Measurements from ENCODE around the gene SLIT3. TPM values are rescaled to one million over a fixed set of nuclear protein-coding genes. Genes with fewer than 3 reads are reported as not detected.

SLIT3 gene
- total and polyA plus RNA-seq, 2 experiments from 2014 or later: 0.59 to 0.71 TPM

DNA sequence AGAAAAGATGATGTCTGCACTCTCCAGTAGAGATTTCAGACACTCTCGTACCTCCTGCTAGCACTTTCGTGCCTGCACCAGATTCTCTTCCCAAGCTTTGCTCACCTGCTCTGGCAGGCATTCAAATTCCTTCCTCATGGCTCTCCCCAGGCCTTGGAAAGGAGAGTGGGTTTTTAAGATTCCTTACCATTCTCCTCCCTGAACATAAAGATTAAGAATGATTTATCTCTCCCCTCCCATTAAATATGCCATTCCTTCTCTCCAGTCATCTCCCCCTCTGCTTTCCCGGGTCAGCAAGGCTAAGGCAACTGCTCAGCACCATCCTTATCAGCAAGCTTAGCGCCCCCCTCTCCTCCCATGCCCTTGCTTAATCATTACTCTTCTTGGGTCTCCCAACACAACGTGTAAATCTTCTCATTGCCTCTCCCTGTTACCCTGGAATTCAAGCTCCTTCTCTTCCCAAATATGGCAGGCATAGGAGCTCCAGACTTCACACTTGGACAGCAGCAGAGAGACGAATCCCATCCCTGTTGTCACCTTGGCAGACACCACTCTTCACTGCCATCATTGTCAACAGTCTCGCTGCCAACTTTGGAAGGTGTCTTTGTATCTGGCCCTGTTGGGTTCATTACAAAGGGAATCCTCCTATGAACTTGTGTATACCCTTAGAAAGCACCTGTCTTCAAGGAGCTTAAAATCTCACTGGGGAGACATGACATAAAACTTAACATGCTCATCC lies 332.9 kb downstream of the SLIT3 start:
- H3K27me3 Mint-ChIP-seq (ENCODE audit: insufficient read depth, low read depth, poor library complexity): peaks cover 2% of the 10 kb centered on the region
- no peaks in the 10 kb centered on the region for H3F3A ChIP-seq (replicated peaks; ENCODE audit: low read depth)
- peaks cover 5% of the 10 kb centered on the region; the same call in 1 of the 2 replicates for H3K9me2 ChIP-seq (ENCODE audit: insufficient read depth)
- H3K36me3 ChIP-seq (ENCODE audit: insufficient read depth): no peaks in the 10 kb centered on the region
- no peak for DNase-seq (ENCODE audit: low spot score)
- H3K79me2 ChIP-seq (replicated peaks; ENCODE audit: insufficient read depth): no peaks in the 10 kb centered on the region
- no peak overlapping the region for H3K27ac ChIP-seq (ENCODE audit: low read depth)
- H3K4me1 ChIP-seq (ENCODE audit: insufficient read depth): no peaks in the 10 kb centered on the region
- no peak overlapping the region for H3K4me2 ChIP-seq
- no peak for TF ChIP-seq REST (IDR thresholded peaks at IDR 0.05; ENCODE audit: unreplicated experiment)
- no peak for TF ChIP-seq ZNF462 (CRISPR knock-in tag; IDR thresholded peaks at IDR 0.05)
- TF ChIP-seq ZNF114 (CRISPR knock-in tag; IDR thresholded peaks at IDR 0.05): no peak
- TF ChIP-seq CREB1 (CRISPR knock-in tag; IDR thresholded peaks at IDR 0.05; ENCODE audit: low read depth): no peak
- no peak for TF ChIP-seq POLR2AphosphoS5 (IDR thresholded peaks at IDR 0.05; ENCODE audit: low read depth)
- TF ChIP-seq, protein P1, sequence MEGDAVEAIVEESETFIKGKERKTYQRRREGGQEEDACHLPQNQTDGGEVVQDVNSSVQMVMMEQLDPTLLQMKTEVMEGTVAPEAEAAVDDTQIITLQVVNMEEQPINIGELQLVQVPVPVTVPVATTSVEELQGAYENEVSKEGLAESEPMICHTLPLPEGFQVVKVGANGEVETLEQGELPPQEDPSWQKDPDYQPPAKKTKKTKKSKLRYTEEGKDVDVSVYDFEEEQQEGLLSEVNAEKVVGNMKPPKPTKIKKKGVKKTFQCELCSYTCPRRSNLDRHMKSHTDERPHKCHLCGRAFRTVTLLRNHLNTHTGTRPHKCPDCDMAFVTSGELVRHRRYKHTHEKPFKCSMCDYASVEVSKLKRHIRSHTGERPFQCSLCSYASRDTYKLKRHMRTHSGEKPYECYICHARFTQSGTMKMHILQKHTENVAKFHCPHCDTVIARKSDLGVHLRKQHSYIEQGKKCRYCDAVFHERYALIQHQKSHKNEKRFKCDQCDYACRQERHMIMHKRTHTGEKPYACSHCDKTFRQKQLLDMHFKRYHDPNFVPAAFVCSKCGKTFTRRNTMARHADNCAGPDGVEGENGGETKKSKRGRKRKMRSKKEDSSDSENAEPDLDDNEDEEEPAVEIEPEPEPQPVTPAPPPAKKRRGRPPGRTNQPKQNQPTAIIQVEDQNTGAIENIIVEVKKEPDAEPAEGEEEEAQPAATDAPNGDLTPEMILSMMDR (conservative IDR thresholded peaks at IDR 0.05; ENCODE audit: low read depth in 2 of 2): no peak
- TF ChIP-seq STAT1 (IDR thresholded peaks at IDR 0.05; ENCODE audit: unreplicated experiment): no peak
- no peak for TF ChIP-seq JUNB (IDR thresholded peaks at IDR 0.05; ENCODE audit: unreplicated experiment)
- no peaks in the 10 kb centered on the region for H4K20me1 ChIP-seq (replicated peaks; ENCODE audit: insufficient read depth)
- ATAC-seq: no peak
- H3K27ac Mint-ChIP-seq: no peak overlapping the region
- H3K9me3 Mint-ChIP-seq: no peaks in the 10 kb centered on the region
- peaks cover 4% of the 10 kb centered on the region; the same call in 1 of the 3 replicates for H3K4me1 Mint-ChIP-seq
- no peaks in the 10 kb centered on the region for H3K36me3 Mint-ChIP-seq (ENCODE audit: low read depth)
- H3K27me3 ChIP-seq (ENCODE audit: insufficient read depth): no peaks in the 10 kb centered on the region
- H3K4me3 ChIP-seq: no peak overlapping the region
- H3K4me3 Mint-ChIP-seq: no peak overlapping the region
- H2AFZ ChIP-seq: no peak overlapping the region; the same call in 1 of the 2 replicates

Data from GM23338 (cell line).